ENCODE measurements around the gene DACH1. TPM values are rescaled to one million over a fixed set of nuclear protein-coding genes. Genes with fewer than 3 reads are reported as not detected.

DACH1 gene
- total RNA-seq, 4 donors from 2014 or later, result 1.2 to 7.9 (median 4.4) TPM

- no peak for TF ChIP-seq CTCF (IDR thresholded peaks at IDR 0.05; ENCODE audit: low read depth)
These were observed 418.8 kb downstream of the DACH1 start for GRCh38 chr13:71448080-71448630.

- TF ChIP-seq CTCF (IDR thresholded peaks at IDR 0.05; ENCODE audit: low read depth), result no peak
These were observed 429.3 kb downstream of the DACH1 start for GRCh38 chr13:71437704-71438103.

GRCh38 chr13:71430681-71431080, 436.3 kb downstream of the DACH1 start:
- TF ChIP-seq CTCF (IDR thresholded peaks at IDR 0.05; ENCODE audit: low read depth), result no peak

- TF ChIP-seq CTCF (IDR thresholded peaks at IDR 0.05; ENCODE audit: low read depth), result no peak
These were observed 449.8 kb downstream of the DACH1 start for GRCh38 chr13:71417205-71417604.

GRCh38 chr13:71412231-71412630, 454.8 kb downstream of the DACH1 start:
- TF ChIP-seq CTCF (IDR thresholded peaks at IDR 0.05; ENCODE audit: low read depth), result no peak

GRCh38 chr13:71408416-71408815, 458.6 kb downstream of the DACH1 start:
- TF ChIP-seq CTCF (IDR thresholded peaks at IDR 0.05; ENCODE audit: low read depth), result no peak

- no peak for TF ChIP-seq CTCF (IDR thresholded peaks at IDR 0.05; ENCODE audit: low read depth)
These were observed 467.3 kb downstream of the DACH1 start for GRCh38 chr13:71399631-71400215.
